ENCODE data around the gene RASGRP3. TPM values are rescaled to one million over a fixed set of nuclear protein-coding genes. Genes with fewer than 3 reads are reported as not detected.

RASGRP3 gene
- total RNA-seq, 1 experiment from 2014 or later = 0.34 TPM

- Histone ChIP-seq H3K27me3 (replicated peaks; ENCODE audit: insufficient read depth, low read depth, low read length, poor library complexity) (no peaks in the 10 kb centered on the region), H3K4me1 (ENCODE audit: insufficient read depth, low read length, poor library complexity, severe bottlenecking) (no peaks in the 10 kb centered on the region), H3K27ac (ENCODE audit: low read depth, low read length, poor library complexity, severe bottlenecking) (no peak overlapping the region), H3K4me3 (ENCODE audit: low read depth, low read length, poor library complexity, severe bottlenecking) (no peak overlapping the region), H3K9me3 (ENCODE audit: low read depth, low read length, poor library complexity, severe bottlenecking) (no peaks in the 10 kb centered on the region), H3K36me3 (ENCODE audit: insufficient read depth, low read length, poor library complexity, severe bottlenecking) (no peaks in the 10 kb centered on the region)
- ChIA-PET POLR2A (ENCODE audit: low non-redundant PET) (no interaction called here), CTCF (no interaction called here)
- intact Hi-C loops (cut with micrococcal nuclease; ENCODE audit: unreplicated experiment) = no loop called here
- no peak for DNase-seq (ENCODE audit: low spot score)
- no peak for TF ChIP-seq CTCF (conservative IDR thresholded peaks at IDR 0.05; ENCODE audit: low read depth, low read length)
- TF ChIP-seq EZH2 (IDR thresholded peaks at IDR 0.05; ENCODE audit: borderline replicate concordance, low read depth, low read length, poor library complexity, severe bottlenecking) = no peak
- no TSS peak for BruUV-seq (replicated peaks)
Observed at GRCh38 chr2:33526132-33526531, 49.7 kb downstream of the RASGRP3 start.

DNA sequence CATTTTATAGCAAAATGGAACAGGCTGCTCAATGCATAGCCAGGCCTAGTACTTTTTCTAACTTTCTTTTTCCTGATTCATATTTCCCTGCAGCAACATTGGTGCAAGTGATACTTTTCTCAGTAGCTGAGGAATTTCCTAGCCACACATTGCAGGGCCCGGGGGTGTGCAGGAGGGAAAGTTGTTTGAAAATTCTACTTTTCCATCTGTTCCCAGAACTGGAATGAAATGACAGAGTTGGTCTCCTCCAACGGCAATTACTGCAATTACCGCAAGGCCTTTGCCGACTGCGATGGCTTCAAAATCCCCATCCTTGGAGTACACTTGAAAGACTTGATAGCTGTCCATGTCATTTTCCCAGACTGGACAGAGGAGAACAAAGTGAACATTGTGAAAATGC is 50.5 kb downstream of the RASGRP3 start:
- no peaks in the 10 kb centered on the region for H3K4me1 ChIP-seq (ENCODE audit: insufficient read depth, low read length, poor library complexity, severe bottlenecking)
- ChIA-PET POLR2A (ENCODE audit: low non-redundant PET) (no interaction called here), CTCF (no interaction called here)
- no peak overlapping the region for H3K4me3 ChIP-seq (ENCODE audit: low read depth, low read length, poor library complexity, severe bottlenecking)
- H3K27ac ChIP-seq (ENCODE audit: low read depth, low read length, poor library complexity, severe bottlenecking) = no peak overlapping the region
- no TSS peak for BruUV-seq (replicated peaks)
- H3K27me3 ChIP-seq (replicated peaks; ENCODE audit: insufficient read depth, low read depth, low read length, poor library complexity) = no peaks in the 10 kb centered on the region
- DNase-seq (ENCODE audit: low spot score) = no peak
- H3K36me3 ChIP-seq (ENCODE audit: insufficient read depth, low read length, poor library complexity, severe bottlenecking) = no peaks in the 10 kb centered on the region
- no peaks in the 10 kb centered on the region for H3K9me3 ChIP-seq (ENCODE audit: low read depth, low read length, poor library complexity, severe bottlenecking)
- intact Hi-C loops (cut with micrococcal nuclease; ENCODE audit: unreplicated experiment) = no loop called here
- TF ChIP-seq EZH2 (IDR thresholded peaks at IDR 0.05; ENCODE audit: borderline replicate concordance, low read depth, low read length, poor library complexity, severe bottlenecking) (no peak), CTCF (conservative IDR thresholded peaks at IDR 0.05; ENCODE audit: low read depth, low read length) (no peak)

DNA sequence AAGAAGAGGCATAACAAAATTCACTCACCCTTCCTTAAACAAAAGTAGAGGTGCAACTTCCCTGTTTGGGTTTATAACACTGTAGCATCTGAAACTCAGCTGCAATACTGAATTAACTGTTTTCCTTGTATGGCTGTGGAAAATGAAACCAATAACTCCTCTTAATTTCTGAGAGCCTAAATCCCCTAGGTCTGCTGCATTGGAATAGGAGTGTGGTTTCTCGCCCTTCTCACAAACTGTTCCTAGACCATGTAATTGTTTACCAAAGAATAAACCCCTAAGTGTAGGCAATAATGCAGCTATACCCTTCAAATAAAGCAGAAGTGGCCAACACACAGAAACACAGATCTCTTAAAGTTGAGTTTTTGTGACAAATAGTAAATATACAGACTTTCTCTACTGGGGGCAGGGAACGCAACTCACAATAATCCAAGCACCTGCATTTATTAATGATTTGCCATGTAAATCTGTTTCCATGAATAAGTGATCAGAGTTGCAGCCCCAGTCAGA is 52.0 kb downstream of the RASGRP3 start:
- TF ChIP-seq CTCF (conservative IDR thresholded peaks at IDR 0.05; ENCODE audit: low read depth, low read length) = no peak
- Histone ChIP-seq H3K4me3 (ENCODE audit: low read depth, low read length, poor library complexity, severe bottlenecking) (no peak overlapping the region), H3K27me3 (replicated peaks; ENCODE audit: insufficient read depth, low read depth, low read length, poor library complexity) (no peaks in the 10 kb centered on the region), H3K36me3 (ENCODE audit: insufficient read depth, low read length, poor library complexity, severe bottlenecking) (no peaks in the 10 kb centered on the region), H3K27ac (ENCODE audit: low read depth, low read length, poor library complexity, severe bottlenecking) (no peak overlapping the region), H3K9me3 (ENCODE audit: low read depth, low read length, poor library complexity, severe bottlenecking) (no peaks in the 10 kb centered on the region), H3K4me1 (ENCODE audit: insufficient read depth, low read length, poor library complexity, severe bottlenecking) (no peaks in the 10 kb centered on the region)
- CTCF ChIA-PET = no interaction called here
- DNase-seq (ENCODE audit: low spot score) = no peak
- POLR2A ChIA-PET (ENCODE audit: low non-redundant PET) = no interaction called here
- intact Hi-C loops (cut with micrococcal nuclease; ENCODE audit: unreplicated experiment) = no loop called here
- no TSS peak for BruUV-seq (replicated peaks)
